ENCODE data around the gene EXOSC7.

- TF ChIP-seq, protein P1, sequence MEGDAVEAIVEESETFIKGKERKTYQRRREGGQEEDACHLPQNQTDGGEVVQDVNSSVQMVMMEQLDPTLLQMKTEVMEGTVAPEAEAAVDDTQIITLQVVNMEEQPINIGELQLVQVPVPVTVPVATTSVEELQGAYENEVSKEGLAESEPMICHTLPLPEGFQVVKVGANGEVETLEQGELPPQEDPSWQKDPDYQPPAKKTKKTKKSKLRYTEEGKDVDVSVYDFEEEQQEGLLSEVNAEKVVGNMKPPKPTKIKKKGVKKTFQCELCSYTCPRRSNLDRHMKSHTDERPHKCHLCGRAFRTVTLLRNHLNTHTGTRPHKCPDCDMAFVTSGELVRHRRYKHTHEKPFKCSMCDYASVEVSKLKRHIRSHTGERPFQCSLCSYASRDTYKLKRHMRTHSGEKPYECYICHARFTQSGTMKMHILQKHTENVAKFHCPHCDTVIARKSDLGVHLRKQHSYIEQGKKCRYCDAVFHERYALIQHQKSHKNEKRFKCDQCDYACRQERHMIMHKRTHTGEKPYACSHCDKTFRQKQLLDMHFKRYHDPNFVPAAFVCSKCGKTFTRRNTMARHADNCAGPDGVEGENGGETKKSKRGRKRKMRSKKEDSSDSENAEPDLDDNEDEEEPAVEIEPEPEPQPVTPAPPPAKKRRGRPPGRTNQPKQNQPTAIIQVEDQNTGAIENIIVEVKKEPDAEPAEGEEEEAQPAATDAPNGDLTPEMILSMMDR (IDR thresholded peaks at IDR 0.05 in 4 of 5, conservative IDR thresholded peaks at IDR 0.05 in 1 of 5) = no peak
- TF ChIP-seq POLR2A (IDR thresholded peaks at IDR 0.05) = no peak
Observed at GRCh38 chr3:45024542-45025255, 48.7 kb downstream of the EXOSC7 start.
